Measurements from ENCODE around the gene PARP3. TPM values are rescaled to one million over a fixed set of nuclear protein-coding genes. Genes with fewer than 3 reads are reported as not detected.
"Not testable (repeated sequence)": the region's sequence is repeated elsewhere in the genome, so short reads cannot be mapped to it uniquely, and the experiment has no call there.

Gene PARP3
- total RNA-seq, 1 donor from 2014 or later = 29.5 TPM

GRCh38 chr3:51992017-51992682 lies 50.0 kb downstream of the PARP3 start:
- no peak for DNase-seq (ENCODE audit: low spot score in 2 of 2)
- no peaks in the 10 kb centered on the region for H3K9me3 ChIP-seq
- TF ChIP-seq CTCF (IDR thresholded peaks at IDR 0.05) = no peak
- H3K36me3 ChIP-seq = peaks cover 4 to 34% of the 10 kb centered on the region in 2 donors
- intact Hi-C loops (cut with DNase I) = no loop called here
- no peaks in the 10 kb centered on the region for H3K27me3 ChIP-seq
- no peak overlapping the region for H3K4me3 ChIP-seq
- no peak overlapping the region for H3K27ac ChIP-seq
- H3K4me1 ChIP-seq = peaks cover 12 to 20% of the 10 kb centered on the region in 2 donors

GRCh38 chr3:51993657-51994056 lies 51.5 kb downstream of the PARP3 start:
- H3K9me3 ChIP-seq; intact Hi-C loops (cut with DNase I); DNase-seq (ENCODE audit: low spot score in 2 of 2); H3K27me3 ChIP-seq; H3K27ac ChIP-seq; H3K4me3 ChIP-seq: not testable (repeated sequence)
- Histone ChIP-seq H3K4me1 (peaks cover 12 to 20% of the 10 kb centered on the region in 2 donors), H3K36me3 (peaks cover 4 to 34% of the 10 kb centered on the region in 2 donors)

GRCh38 chr3:51994530-51994929 lies 52.4 kb downstream of the PARP3 start:
- Histone ChIP-seq H3K27ac (peak overlapping the region; percentile 85 to 93), H3K4me1 (peaks cover 10 to 13% of the 10 kb centered on the region in 2 donors), H3K27me3 (no peaks in the 10 kb centered on the region), H3K9me3 (no peaks in the 10 kb centered on the region), H3K4me3 (peak overlapping the region; percentile 61 to 93), H3K36me3 (peaks cover 4 to 34% of the 10 kb centered on the region in 2 donors)
- no peak for TF ChIP-seq CTCF (IDR thresholded peaks at IDR 0.05)
- DNase-seq (ENCODE audit: low spot score in 2 of 2) = no peak
- intact Hi-C loops (cut with DNase I) = no loop called here

GRCh38 chr3:51995346-51996163 lies 53.4 kb downstream of the PARP3 start, which contains the start of gene RPL29:
Gene RPL29, minus strand, starts transcription at chr3:51995895. Its CDS starts 434 bp downstream, at chr3:51995461.
- Histone ChIP-seq H3K27me3 (no peaks in the 10 kb centered on the region), H3K36me3 (peaks cover 4 to 34% of the 10 kb centered on the region in 2 donors), H3K4me1 (peaks cover 6 to 9% of the 10 kb centered on the region in 2 donors), H3K9me3 (no peaks in the 10 kb centered on the region), H3K27ac (peak within 1 kb of the TSS; percentile 85 to 93), H3K4me3 (peak within 1 kb of the TSS; percentile 61 to 93)
- intact Hi-C loops (cut with DNase I) = loop anchor here (1.0 kb wide), 1 partner anchor 12 kb away; the partner anchor contains the start of gene ACY1
- DNase-seq (ENCODE audit: low spot score in 2 of 2) = peak; percentile 56 to 94
- peak in 1 of 3 experiments; percentile 22 for TF ChIP-seq CTCF (IDR thresholded peaks at IDR 0.05)

GRCh38 chr3:51997172-51997571 lies 55.0 kb downstream of the PARP3 start:
- DNase-seq (ENCODE audit: low spot score in 2 of 2) = no peak
- H3K36me3 ChIP-seq = peaks cover 4 to 25% of the 10 kb centered on the region in 2 donors
- no peaks in the 10 kb centered on the region for H3K27me3 ChIP-seq
- H3K4me1 ChIP-seq = peaks cover 6 to 9% of the 10 kb centered on the region in 2 donors
- intact Hi-C loops (cut with DNase I) = no loop called here
- H3K27ac ChIP-seq = no peak overlapping the region
- no peak overlapping the region for H3K4me3 ChIP-seq
- H3K9me3 ChIP-seq = no peaks in the 10 kb centered on the region
- TF ChIP-seq CTCF (IDR thresholded peaks at IDR 0.05) = no peak

All from ascending aorta (tissue), 2 donors.